KG1 (cell line): ENCODE data around the gene FKBP7.
"Not testable (repeated sequence)": the region's sequence is repeated elsewhere in the genome, so short reads cannot be mapped to it uniquely, and the experiment has no call there.

Source experiments
- DNase-seq: peaks from one replicate; lab custom pipeline; 2025; lab: John Stamatoyannopoulos, UW

FKBP7 gene, protein sequence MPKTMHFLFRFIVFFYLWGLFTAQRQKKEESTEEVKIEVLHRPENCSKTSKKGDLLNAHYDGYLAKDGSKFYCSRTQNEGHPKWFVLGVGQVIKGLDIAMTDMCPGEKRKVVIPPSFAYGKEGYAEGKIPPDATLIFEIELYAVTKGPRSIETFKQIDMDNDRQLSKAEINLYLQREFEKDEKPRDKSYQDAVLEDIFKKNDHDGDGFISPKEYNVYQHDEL

DNA sequence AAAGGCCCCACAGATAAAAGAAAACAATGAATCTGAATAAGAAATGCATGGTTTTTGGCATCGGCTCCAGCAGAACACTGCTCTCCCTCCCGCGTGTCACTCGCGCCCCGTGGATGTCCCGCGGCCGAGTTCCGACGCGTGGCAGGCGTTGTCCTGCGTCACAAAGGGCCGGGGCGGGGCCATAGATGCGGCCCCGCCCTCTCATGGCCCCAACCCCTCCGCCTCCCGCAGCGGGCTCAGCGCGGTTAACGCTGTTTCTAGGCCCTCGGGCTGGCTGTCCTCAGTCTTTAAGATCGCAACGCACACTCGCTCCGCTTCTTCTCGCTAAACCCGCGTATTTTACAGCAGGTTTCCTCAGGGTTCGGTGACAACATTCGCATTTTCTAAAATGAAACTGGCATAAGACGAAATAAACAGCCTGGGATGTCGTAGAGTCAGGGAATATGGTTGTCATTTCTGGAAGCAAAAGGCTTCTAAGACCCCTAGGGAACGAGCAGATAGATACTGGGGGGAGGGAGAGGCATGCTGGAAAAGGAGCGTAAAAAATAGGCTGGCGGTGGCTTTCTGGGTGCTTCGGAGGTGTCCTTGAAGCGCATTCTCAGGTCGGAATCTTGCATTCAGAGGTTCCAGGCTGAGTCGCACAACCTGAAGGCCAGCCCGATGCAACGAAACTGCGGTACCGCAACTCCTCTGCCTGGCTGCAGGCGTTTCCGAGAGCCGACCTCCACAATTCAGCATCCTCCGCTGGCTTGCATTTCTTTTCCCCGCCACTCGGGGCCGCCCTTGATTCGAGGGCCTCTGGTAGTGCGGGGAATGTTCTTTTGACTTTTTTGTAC lies at the start of gene FKBP7:
TSS of gene FKBP7 (minus strand) at position 162 of the 836 bp plus-strand sequence. CDS start at position 61, 101 bp downstream.
- DNase-seq, result peak; percentile 63

DNA sequence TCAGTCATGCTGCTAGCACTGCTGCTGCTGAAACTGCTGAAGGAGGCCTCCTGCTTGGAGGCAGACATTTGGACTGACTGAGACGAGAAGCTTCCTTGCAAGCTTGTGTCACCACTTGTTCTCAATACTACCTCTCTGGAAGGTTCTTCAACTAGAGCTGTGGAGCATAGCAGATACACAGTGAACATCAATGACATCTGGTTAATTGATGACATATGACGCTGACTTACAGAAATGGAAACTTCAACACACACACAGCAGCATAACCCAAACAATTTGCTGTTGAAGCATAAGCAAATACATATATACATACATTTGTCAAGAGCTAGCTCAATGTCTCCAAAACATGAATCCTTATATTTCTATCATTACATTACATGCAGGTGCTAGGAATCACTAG lies 49.2 kb upstream of the FKBP7 start:
- DNase-seq, result no peak

- no peak for DNase-seq
Observed at GRCh38 chr2:178526256-178526655, 47.9 kb upstream of the FKBP7 start.

DNA sequence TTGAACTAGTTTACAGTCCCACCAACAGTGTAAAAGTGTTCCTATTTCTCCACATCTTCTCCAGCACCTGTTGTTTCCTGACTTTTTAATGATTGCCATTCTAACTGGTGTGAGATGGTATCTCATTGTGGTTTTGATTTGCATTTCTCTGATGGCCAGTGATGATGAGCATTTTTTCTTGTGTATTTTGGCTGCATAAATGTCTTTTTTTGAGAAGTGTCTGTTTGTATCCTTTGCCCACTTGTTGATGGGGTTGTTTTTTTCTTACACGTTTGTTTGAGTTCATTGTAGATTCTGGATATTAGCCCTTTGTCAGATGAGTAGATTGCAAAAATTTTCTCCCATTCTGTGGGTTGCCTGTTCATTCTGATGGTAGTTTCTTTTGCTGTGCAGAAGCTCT lies 47.1 kb upstream of the FKBP7 start:
- not testable (repeated sequence) for DNase-seq

DNA sequence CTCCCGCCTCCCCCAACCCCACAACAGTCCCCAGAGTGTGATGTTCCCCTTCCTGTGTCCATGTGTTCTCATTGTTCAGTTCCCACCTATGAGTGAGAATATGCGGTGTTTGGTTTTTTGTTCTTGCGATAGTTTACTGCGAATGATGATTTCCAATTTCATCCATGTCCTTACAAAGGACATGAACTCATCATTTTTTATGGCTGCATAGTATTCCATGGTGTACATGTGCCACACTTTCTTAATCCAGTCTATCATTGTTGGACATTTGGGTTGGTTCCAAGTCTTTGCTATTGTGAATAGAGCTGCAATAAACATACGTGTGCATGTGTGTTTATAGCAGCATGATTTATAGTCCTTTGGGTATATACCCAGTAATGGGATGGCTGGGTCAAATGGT lies 46.6 kb upstream of the FKBP7 start:
- DNase-seq, result not testable (repeated sequence)

DNA sequence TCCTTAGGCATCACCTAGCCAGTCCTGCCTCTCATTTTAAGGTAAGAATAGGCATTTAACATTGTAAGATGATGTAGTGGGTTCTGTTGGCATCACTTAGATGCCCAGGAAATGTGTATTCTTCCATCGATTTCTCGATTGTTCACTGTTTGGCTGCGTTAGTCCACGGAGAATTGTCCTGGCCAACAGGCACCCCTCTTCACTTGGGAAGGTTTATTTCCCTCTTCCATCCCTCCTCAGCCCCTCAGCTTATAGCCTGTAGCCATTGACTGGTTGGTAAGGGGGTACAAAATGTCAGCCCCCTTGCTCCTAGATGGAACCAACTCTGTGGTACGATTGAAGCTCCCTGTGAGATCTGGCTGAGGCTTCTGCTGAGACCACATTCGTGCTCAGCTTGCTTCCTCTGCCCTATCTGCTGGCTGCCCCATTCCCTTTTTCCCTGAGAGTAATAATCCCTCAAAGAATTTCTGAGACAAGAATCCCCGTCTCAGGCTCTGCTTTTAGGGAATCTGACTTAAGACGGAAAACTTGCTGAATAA lies 45.3 kb upstream of the FKBP7 start:
- DNase-seq, result no peak

- peak; percentile 91 for DNase-seq
Observed at GRCh38 chr2:178522950-178523595, 44.7 kb upstream of the FKBP7 start.

GRCh38 chr2:178521304-178522150 lies 43.1 kb upstream of the FKBP7 start:
- DNase-seq, result no peak

- no peak for DNase-seq
Observed at GRCh38 chr2:178517496-178517895, 39.1 kb upstream of the FKBP7 start.

GRCh38 chr2:178514664-178515063 lies 36.3 kb upstream of the FKBP7 start:
- no peak for DNase-seq

- no peak for DNase-seq
Observed at GRCh38 chr2:178513876-178514275, 35.5 kb upstream of the FKBP7 start.

DNA sequence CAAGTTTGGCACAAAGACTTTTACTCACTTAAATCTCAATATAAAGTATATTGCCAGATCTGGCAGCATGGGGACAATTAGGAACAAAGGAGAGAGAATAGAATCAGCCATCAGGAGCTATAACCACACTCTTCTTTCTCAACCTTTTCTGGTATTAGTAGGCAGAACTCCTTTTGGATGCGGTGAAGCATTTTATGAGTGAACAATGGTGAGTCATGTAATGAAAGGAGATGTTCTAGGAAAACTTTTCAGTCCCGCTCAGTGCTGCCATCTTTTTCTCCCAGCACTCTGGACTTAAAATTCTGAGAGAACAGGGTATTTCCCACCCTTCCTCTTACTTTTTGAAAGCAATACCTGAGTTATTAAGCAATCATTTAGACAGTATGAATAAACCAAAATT lies 34.1 kb upstream of the FKBP7 start:
- DNase-seq, result no peak

DNA sequence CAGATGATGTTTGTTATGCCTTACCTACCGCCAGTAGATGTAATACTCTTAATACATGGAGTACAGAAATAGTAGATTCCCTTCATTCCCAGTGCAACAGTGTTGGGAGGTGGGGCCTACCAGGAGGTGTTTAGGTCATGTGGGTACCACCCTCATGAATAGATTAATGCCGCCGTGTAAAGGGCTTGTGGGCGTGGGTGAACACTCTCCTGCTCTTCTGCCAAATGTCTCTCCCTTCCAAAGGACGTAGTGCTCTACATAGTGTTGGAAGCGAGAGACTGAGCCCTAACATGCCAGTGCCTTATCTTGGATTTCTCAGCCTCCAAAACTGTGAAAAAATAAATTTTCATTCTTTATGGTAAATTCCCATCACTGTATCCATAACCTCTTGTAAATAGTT lies 32.0 kb upstream of the FKBP7 start:
- no peak for DNase-seq

DNA sequence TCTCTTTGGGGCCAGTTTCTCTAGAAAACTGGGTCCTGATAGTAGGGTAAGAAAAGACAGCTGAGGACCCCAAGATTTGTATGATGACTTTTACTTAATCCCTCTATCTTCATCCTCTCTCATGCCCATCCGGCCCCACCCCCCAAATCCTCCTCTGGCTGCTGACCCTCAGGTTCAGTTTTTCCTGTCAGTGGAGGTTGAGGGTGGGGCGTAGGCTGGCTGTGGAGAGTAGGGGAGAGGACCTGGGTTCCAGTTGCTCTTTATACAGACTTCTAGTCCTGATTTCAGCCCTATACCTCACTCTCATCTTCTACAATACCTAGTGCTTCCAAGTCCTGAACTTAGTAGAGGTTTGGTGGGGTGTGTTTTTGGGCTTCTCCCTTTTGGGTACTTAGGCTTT lies 30.2 kb upstream of the FKBP7 start:
- DNase-seq, result no peak

DNA sequence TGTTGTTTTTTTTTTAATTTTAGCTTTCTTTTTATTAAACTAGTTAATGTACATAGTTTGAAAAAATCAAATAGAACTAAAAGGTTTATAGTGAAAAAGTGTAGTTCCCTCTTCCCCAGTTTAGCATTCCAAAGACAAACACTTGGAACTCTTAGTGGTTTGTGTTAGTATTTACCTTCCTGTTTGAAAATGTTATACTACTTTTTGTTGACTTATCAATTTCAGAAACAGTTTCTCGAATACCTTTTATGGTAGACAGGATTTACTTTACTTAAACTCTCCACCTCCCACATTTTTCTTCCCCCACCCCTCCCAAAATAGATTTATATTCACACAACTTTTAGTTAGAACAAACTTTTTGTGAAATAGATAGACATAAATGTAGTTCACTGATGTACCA lies 28.5 kb upstream of the FKBP7 start:
- no peak for DNase-seq

DNA sequence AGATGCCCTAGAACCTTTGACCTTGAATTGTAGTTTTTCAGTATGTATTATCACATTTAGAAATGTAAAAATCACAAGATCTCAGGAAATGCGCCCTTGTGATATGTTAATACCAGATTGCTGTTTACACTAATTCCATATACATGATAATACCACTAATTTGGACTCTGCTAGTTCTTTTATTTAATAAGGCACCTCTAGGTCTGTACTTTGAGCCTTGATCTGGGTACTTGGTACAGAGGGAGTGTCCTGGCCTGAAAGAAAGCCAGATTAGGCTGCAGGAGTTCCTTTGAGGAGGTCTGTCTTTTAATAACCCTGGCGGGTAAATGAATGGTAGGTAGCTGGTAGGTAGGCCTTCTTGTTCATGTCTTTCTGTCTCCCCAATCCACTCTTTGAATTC lies 28.1 kb upstream of the FKBP7 start:
- DNase-seq, result no peak

DNA sequence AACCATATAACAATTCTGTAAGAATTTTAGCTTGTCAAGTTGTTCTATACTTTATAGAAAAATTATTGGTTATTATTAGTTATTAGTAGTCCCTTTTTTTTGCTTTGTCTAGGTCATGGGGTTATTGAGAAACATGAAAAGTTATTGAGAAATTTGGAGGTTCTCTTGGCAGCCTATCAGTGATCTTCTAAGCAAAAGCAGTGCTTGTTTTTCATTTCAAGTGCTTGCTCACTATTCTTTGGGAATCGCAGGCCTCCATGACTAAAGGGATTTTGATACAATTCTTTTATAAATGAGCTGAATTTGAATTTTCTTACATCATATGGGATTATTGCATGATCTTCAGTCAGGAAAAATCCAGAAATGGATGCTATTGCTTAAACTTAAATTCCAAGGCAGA lies 27.7 kb upstream of the FKBP7 start:
- no peak for DNase-seq

GRCh38 chr2:178502751-178503150 lies 24.4 kb upstream of the FKBP7 start:
- no peak for DNase-seq

DNA sequence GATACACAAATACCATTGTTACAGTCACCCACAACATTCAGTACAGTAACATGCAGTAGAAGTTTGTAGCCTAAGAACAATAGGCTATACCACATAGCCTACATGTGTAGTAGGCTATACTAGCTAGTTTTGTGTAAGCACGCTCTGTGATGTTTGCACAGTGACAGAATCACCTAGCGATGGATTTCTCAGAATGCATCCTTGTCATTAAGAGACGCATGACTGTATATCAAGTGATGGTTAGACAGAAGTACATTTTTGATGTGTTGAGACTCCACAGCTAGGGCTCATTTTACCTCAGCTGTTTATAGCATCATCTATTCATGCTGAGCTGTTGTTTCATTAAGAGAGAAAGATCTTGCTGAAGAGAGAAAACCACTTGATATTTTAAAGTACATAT lies 21.2 kb upstream of the FKBP7 start:
- DNase-seq, result no peak

GRCh38 chr2:178498137-178498536 lies 19.7 kb upstream of the FKBP7 start:
- DNase-seq, result no peak

GRCh38 chr2:178496049-178496448 lies 17.6 kb upstream of the FKBP7 start:
- DNase-seq, result no peak

- DNase-seq, result no peak
Observed at GRCh38 chr2:178491612-178492011, 13.2 kb upstream of the FKBP7 start.
